ENCODE measurements around the gene GALNT10. TPM values are rescaled to one million over a fixed set of nuclear protein-coding genes. Genes with fewer than 3 reads are reported as not detected.

The GALNT10 gene
- total RNA-seq, 1 donor from 2014 or later, result 5.7 TPM

DNA sequence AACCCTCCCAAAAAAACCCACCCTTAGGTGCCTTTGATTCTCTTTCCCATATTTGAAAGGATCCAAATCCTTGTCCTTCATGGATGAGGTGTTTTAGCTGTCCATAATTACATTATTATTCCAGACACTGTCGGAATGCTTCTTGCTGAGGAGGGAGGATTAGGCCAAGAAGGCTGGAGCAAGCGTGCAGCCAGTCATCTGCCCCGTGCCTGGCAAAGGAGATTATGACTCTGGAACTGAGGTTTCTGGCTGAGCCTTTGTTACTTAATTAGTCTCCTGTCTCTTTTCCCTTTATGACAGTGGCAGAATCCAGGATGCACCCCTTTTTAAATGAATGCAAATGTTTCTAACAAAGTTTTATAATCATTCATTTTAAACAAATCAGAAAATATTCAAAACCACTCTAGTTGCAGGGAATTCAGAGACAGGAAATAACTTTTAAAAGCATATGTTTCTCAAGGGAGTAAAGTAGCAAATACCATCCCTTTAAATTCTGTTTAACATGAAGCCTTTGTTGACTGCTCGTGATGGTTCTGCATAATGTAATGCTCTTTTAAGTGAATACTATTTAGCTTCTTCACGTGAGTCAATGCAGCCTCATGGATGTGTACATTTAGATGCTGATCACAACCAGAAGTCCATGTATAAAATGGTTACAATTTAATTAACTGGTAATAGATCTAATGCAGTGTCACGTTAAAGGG, 69.8 kb downstream of the GALNT10 start:
- no peak for FAIRE-seq

DNA sequence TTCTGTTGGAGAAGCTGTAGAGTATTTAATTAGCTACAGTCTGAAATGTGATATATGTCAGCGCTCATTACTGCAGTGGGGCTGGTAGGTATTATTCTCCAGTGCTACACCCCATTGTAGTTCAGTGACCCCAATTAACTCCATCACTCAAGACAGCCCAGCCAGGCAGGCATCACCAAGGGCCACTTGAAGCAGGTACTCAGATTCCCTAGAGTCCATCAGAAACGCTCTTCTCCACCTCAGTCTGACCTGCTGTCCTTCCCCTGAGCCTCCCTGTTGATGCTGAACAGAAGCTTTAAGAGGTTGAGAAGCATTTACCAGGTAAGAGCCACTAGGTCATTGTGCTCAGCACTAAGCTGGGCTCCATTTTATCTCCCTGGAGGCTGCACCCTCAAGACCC, 71.8 kb downstream of the GALNT10 start:
- DNase-seq (ENCODE audit: low spot score in 2 of 2), result no peak
- FAIRE-seq, result no peak

More for the DNA sequence above, 69.8 kb downstream of the GALNT10 start:
- DNase-seq (ENCODE audit: low spot score in 2 of 2), result no peak

DNA sequence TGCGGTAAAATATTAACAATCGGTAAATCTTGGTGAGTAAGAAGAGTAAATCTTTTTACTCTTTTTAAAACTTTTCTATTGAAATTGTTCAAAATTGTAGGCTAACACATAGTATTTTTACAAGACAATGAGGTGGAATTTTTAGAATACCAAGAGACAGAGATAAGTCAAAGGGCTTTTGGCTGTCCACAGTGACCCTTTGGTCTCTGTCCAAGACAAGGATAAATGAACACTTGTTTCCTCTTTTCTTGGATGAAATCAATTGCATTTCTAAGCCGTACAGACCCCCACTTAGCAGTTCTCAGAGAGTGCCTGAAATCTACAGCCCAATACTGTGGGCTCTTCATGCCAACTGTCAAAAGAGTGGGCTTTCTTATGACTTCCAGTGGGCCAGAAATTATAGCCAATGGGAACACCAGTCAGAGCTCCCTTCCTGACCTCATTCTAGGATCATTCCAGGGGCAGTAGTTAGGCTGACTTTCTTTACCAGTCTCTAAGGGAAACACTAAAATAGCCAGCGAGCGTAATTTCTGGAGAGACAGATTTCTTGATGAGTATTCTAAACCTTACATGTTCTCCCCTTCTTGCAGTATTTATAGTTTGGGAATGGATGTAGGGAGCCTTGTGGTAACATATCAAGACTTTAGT, 74.1 kb downstream of the GALNT10 start:
- no peak for DNase-seq (ENCODE audit: low spot score in 2 of 2)
- FAIRE-seq, result no peak

DNA sequence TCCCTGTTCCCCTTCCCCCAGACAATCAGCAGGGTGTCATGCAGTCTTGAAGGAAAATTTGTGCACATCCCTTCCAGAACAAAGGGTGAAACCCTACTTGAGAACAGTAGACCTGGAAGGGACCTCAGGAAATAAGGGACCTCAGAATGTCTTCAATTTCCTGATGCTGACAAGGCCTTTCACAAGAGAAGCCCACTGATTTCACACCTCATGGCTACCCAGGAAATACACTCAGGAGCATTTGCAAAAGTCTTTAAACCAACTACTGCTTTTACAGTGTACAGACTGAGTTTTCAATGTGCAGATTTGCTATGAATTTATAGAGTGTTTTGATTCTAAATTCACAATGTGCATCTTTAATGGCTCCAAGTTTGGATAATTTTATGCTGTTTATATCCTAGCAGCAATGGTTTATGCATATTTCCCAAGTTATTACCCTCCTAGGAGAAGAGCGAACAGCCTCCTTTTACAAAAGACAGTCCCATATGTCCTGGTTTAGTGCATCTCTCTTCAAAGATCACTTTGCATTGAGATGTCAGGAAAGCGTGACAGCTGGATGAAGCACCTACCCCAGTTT, 74.8 kb downstream of the GALNT10 start:
- DNase-seq (ENCODE audit: low spot score in 2 of 2) (no peak), FAIRE-seq (no peak)

DNA sequence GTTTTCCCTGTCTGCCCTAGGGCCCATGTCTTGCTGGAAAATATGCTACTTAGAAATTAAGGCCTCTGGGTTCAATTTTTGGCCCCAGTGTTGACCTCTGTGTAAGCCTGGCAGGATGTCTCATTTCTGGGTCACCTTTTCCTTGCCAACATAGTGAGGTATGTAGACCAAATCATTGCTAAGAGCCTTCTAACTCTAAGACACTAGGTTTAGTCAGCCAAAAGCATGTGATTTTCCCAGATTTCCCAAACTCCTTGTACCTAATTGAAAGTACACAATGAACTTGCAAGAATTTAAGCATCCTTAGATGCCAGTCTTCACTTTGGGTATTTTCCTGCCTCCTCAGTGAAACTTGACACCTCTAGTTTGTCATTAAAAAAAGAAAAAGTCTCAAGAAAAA, 77.0 kb downstream of the GALNT10 start:
- FAIRE-seq, result no peak
- no peak for DNase-seq (ENCODE audit: low spot score in 2 of 2)

DNA sequence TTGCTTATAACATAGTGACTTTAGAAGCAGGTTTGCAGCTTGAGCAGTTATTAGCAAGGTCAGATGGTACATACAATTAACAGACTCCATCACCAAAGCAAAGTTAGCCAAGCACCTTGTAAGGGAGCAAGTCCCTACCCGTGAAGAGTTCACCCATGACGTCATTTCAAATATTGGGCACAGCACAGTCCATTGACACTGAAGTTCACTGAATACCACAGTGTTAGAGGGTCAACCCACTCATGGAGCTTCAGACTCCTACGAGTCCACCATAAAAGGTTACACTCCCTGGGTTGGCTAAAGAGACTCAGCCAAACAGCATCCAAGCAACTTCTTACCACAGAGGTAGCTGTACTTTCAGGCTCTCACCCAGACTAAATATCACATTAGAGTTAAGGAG, 77.5 kb downstream of the GALNT10 start:
- DNase-seq (ENCODE audit: low spot score in 2 of 2) (no peak), FAIRE-seq (no peak)

DNA sequence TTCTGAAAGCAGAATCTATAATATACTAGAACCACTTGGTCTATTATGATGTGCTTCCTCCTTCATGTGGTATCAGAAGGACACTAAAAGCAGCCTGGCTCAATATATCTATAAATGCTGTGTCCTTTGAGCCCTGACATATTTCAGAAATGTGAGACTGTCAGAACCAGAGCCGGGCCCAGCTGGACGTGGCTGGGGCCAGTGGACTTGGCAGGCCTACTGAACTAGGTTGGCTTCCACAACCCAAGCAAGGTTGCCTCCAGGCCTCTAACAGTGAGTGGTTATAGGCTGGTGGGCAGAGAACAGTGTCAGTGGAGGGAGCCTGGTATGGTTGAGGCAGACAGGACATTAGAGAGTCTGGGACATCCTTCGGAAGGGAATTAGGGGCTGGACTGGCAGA, 78.9 kb downstream of the GALNT10 start:
- no peak for FAIRE-seq
- no peak for DNase-seq (ENCODE audit: low spot score in 2 of 2)

DNA sequence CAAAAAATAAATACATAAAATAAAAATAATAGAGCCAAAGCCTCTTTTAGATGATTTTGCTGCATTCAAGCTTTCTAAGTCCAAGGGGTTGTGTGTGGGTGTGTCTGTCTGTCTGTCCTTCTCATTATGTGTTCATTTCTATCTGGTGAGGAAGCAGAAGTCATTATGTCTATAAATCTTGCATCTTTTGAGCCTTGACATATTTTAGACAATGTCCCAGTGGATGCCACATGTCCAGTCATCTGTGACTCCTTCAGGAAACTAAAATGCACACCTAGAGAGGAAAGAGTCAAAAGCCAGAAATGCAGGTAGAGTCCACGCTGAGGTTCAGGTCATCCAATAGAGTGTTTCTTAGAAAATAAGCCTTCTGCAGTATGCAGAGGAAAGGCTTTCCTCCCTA, 80.9 kb downstream of the GALNT10 start:
- FAIRE-seq, result no peak
- DNase-seq (ENCODE audit: low spot score in 2 of 2), result no peak

DNA sequence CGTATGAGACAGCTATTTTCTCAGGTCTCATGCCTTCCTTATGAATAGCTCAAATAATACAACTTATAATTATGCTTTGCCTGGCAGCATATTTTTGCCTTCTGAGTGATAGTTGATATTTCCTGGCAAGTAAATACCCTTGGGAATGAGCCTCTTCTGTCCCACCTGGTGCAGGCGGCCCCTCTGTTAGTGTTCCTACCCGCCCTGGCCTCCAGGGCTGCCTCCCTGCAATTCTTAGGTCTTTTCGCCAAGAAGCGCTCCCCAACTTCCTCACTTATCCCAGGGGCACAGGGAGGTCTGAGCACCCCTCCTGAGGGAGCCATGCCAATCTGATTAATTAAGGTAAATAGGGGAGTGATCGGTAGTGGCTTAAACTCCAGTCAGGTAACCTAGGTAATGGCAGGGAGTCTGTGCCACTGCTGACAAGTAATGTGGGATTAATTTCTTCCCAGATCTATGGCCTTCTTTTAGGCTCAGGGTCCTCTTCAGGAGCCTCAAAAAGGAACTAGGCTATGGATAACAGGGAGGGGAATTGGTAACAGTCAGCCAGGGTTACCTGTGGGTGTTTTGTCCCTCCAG, 81.5 kb downstream of the GALNT10 start:
- FAIRE-seq (no peak), DNase-seq (ENCODE audit: low spot score in 2 of 2) (no peak)

DNA sequence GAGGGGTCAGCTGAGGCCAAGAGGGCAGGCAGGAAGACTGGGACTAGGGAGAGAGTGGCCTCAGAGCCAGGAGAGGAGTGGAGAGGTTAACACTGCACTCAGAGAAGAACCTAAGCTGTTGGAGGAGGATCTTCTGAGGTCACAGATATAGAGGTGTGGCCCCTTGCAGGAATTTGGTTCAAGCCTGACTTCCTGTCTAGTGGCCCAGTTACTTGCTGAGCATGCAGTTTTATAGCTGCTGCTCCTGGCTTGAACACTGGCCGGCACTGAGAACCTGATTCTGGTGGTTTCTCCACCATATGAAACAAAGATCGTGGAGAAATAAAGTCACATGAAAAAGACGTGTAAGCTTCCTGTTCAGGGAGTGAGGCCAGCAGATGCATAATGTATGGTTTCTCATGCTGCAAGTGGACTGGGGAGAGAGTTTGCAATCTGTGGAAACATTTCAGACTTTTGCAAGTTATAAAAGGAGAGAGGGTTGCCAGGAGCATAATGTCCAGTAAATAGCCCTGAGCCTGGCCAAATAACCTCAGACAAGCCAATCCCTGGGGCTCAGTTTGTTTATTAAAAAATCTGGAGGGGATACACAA, 82.6 kb downstream of the GALNT10 start:
- FAIRE-seq (no peak), DNase-seq (ENCODE audit: low spot score in 2 of 2) (no peak)

DNA sequence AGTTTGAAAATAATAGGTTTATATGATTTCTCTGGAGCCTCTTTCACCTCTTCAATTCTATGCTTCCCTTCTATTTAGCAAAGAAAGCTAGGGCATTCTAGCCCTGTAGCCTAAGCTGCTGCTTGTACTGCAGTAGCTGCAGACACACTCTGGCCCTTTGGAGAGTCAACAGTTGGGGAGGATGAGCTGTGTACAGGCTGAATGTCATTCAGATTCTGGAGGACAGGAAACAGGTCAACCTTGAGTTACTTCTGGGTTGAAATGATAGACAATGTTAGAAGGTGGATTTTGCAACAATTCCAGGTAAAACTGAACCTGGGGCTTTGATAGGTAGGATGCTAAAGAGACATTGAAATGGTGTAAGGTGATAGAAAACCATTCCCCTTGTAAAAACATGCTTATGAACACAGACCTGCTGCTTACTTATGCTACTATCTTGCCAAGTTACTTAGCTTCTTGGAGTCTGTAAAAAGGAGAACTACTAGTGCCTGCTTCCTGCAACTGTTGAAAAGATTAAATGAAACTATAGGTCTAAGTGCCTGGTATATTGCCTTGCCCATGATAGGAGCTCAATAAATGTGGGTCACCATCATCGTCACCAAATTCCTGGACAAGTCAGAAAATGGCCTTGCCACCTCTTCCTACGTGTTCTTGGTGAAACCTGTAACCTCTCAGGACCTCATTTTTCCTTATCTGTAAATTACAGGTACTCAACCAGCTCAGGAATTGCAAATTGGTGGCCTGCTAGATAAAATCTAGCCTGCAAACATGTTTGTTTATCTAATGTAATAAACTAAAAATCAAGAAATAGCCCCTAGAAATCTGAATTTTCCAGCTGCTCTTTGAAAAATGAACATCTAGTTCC, 83.7 kb downstream of the GALNT10 start:
- DNase-seq (ENCODE audit: low spot score in 2 of 2) (no peak), FAIRE-seq (no peak)

DNA sequence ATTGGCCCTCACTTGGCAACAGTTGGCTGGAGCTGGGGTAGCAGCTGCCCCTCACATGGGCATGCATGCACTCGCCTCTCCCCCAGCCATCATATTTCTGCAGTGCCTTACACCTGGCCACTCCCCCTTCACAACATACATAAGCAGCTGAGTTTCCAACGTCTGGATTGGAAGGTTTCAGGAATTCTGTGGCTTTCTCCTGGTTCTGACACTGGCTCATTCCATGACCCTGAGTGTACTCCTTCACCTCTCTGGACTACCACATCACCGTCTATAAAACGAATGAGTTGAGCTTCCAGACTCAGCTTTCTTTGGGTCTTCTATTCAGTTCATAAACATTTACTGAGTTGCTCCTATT, 84.3 kb downstream of the GALNT10 start:
- no peak for DNase-seq (ENCODE audit: low spot score in 2 of 2)
- no peak for FAIRE-seq

DNA sequence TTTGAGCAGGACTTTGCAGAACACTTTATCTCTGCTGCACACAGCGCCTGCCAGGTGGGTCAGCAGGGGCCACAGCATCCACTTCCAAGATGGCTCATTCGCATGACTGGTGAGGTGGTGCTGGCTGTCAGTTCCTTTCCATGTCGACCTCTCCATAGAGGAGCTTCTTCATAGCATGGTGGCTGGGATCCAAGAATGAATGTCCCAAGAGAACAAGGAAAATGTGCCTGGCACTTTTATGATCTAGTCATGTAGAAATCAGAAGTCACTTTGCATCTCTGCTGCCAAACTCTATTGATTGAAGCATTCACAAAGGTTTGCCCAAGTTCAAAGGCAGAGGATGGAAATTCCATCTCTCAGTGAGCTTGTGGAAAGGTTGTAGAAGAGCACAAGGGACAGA, 85.0 kb downstream of the GALNT10 start:
- FAIRE-seq (no peak), DNase-seq (ENCODE audit: low spot score in 2 of 2) (no peak)

DNA sequence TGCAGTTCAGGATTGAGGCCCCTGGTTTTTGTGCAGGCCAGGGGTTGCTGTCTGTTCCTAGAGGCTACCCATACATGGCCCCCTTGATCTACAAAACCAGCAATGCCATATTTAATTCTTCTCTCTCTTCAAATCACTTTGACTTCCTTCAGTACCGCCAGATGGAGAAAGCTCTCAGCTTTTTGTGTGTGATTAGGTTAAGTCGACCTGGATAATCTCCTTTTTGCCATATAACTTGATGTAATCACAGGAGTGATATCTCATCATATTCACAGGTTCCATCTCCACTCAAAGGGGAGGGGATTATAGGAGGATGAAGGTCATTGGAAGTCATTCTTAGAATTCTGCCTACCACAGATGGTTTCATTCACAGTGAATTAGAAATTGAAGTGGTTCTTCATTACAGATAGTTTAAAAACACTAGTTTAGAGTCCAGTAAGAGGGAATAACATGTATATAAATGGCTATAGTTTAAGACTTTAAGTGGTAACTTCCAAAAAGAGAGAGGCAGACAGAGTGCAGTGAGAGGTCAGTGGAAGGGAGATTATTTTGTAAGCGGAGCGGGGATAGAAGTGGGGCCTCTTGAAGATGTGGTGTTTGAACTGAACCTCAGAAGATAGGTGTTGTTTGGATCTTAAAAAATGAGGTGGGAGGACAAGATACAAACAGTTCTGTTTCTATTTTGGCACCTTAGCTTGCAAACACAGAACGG, 85.9 kb downstream of the GALNT10 start:
- DNase-seq (ENCODE audit: low spot score in 2 of 2), result no peak
- no peak for FAIRE-seq

DNA sequence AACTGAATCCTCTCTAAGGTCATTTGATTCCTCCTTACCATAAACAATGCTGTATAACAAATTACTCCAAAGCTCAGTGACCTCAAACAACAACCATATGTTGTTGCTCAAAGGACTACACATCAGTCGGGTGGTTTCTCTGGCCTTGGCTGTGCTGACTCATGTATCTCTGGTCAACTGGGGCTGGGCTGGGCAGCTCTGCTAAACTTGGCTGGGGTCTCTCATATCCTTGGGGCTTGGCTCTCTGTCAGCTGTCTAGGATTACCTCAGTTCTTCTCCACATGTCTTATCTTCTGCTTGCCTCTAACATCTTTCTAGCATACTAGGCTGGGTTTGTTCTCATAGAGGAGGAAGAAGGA, 86.4 kb downstream of the GALNT10 start:
- FAIRE-seq (no peak), DNase-seq (ENCODE audit: low spot score in 2 of 2) (no peak)

DNA sequence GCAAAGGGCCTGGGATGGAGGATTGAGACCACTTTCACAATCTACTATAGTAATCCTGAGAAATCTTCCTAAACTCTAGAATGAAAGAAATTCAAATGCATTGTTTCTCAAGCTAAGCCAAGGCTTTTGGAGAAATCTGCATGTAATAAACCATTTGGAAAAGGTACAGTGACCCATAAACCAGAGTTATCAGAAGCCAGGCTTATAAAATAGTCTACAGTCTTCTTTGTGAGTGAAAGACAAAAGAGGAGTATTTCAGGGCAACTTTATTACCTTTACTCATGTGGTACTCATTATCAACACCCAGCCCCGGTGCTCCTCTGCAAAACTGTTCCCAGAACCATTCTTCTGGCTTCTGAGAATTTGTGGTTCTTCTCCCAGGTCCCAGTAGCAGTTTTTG, 87.0 kb downstream of the GALNT10 start:
- DNase-seq (ENCODE audit: low spot score in 2 of 2) (no peak), FAIRE-seq (no peak)

DNA sequence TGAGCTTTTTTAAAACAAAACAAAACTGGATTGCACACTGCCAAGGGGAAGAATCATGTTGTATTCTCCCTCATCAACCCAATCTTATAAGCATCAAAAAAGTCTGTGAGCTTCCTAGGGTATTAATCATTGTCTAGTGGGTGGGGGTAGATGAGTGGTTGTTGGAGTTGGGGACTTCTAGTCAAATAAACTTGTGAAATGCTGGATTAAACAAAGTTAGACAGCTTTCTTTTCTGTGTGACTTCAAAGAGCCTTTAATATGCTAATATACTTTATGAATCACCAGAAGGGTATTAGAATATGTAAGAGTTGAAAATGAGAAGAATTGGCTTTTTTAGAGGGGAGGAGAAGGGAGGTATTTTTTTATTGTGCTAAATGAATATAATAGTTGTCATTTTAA, 87.7 kb downstream of the GALNT10 start:
- no peak for FAIRE-seq

DNA sequence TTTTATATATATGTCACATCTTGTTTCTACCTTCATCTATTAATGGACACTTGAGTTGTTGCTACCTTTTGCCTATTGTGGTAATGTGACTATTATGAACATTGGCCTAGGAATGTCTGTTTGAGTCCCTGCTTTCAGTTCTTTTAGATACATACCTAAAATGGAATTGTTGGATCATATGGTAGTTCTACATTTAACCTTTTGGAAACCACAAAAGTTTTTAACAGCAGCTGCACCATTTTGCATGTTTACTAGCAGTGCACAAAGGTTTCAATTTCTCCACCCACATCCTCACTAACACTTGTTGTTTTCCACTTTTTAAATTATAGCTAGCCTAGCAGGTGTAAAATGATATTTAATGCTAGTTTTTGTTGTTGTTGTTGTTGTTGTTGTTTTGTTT, 88.4 kb downstream of the GALNT10 start:
- no peak for FAIRE-seq
- no peak for DNase-seq (ENCODE audit: low spot score in 2 of 2)

More for the DNA sequence above, 87.7 kb downstream of the GALNT10 start:
- DNase-seq (ENCODE audit: low spot score in 2 of 2), result no peak

DNA sequence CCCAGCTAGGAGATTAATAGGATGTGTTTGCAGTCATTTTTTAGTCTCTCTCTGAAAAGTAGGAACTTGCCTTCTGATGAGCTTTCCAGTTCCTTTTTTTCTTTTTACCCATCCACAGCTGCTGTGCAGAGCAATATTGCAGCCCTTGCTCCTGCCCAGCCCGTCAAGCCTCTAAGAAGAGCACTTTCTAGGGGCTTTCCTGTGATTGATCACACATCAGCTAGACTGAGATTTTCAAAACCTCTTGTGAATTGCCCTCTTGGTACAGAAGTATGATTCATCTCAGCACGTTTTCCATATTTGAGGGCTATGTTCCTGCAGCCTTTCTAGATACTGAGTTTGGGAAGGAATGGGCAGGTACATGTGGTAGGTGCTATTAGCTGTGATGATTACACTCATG, 93.9 kb downstream of the GALNT10 start:
- FAIRE-seq (no peak), DNase-seq (ENCODE audit: low spot score in 2 of 2) (no peak)
